Activated CD4-positive, CD25-positive, alpha-beta regulatory T cell treated with anti-CD3 and anti-CD28 coated beads, Interleukin-2, amount 50 U/mL, for 72 hours (primary cell): ENCODE data around the gene SIDT2.
"Not testable (repeated sequence)": the region's sequence is repeated elsewhere in the genome, so short reads cannot be mapped to it uniquely, and the experiment has no call there.

ENCODE experiments used
- DNase-seq: peaks from one replicate; pipeline ENCODE4 v3.0.0; 2021

Gene SIDT2

DNA sequence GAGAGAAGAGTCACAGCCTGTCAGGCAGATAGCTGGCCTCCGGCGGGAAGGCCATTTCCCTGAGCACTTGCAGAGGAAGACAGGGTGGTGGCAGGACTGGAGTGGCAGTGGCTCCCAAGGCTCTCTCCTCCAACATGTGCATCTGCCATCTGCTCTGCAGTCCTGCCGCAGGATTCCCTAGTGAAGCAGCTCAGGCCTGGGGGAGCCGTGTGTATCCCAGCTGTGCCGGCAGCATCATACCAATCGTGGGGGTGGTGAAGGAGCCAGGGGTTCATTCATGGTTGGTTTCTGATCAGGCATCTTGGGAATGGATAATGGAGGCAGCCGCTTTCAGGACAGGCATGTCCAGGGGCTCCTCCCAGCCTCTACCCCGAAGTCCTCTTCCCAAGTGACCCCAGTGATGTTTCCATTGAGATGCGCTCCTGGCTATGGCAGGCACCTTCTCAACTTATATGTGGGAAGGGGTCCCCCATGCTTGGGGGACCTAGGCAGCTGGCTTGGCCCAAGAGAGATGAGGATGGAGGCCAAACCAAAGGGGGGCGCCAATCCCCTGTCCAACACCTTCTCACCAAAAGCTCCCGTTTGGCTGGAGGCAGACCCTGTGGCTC is 26.8 kb downstream of the SIDT2 start:
- no peak for DNase-seq

DNA sequence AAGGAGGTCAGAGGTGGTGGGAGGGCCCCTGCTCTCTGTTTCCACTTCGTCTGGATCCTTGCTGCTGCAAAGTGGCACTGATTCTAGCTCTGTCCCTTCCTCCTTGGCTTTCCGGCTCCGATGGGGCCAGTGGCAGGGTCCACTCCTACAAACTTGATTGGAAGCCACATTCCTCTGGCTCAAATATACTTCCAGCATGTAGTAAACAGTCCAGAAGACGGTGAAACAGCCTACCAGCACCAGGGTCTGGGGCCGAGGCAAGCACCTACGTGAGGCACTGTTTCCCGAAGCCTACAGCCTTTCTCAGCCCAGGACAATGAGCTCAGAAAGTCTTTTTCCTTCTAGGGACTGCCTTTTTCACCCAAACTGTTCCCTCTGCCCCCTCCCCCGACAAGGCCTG is 27.6 kb downstream of the SIDT2 start:
- DNase-seq: not testable (repeated sequence)

DNA sequence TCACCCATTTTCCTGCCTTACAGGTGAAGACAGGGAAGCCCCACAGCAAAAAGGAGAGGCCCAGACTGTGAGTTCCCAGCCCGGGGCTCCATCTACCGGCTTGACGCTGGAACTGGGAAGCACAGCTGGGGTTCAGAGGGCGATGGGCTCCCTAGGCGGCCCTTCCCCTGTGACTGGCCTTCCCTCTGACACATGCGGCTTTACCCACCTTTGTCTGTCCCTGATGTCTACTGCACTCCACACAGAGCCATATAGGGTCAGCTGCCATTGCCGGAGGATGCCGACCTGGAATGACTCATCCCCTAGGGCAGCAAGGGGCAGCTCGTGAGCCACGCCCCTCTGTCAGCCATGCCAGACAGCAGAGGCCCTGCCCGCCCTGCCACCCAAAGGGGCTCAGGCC is 28.3 kb downstream of the SIDT2 start:
- not testable (repeated sequence) for DNase-seq

GRCh38 chr11:117207481-117207880 is 28.9 kb downstream of the SIDT2 start:
- DNase-seq: not testable (repeated sequence)

- not testable (repeated sequence) for DNase-seq
Measured at GRCh38 chr11:117208710-117209109, 30.2 kb downstream of the SIDT2 start.

GRCh38 chr11:117209351-117210125 is 31.0 kb downstream of the SIDT2 start:
- not testable (repeated sequence) for DNase-seq

DNA sequence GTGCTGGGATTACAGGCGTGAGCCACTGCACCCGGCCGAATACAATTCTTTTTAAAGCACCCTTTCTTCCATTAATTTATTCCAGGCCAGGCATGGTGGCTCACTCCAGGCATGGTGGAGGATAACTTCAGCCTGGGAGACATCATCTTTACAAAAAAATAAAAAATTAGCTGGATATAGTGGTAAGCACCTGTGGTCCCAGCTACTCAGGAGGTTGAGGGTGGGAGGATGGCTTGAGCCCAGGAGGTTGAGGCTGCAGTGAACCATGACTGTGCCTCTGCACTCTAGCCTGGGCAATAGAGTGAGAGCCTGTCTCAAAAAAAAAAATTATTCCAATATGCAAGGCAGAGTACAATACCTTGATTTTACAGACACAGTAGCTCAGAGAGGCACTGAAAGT is 32.1 kb downstream of the SIDT2 start:
- no peak for DNase-seq

DNA sequence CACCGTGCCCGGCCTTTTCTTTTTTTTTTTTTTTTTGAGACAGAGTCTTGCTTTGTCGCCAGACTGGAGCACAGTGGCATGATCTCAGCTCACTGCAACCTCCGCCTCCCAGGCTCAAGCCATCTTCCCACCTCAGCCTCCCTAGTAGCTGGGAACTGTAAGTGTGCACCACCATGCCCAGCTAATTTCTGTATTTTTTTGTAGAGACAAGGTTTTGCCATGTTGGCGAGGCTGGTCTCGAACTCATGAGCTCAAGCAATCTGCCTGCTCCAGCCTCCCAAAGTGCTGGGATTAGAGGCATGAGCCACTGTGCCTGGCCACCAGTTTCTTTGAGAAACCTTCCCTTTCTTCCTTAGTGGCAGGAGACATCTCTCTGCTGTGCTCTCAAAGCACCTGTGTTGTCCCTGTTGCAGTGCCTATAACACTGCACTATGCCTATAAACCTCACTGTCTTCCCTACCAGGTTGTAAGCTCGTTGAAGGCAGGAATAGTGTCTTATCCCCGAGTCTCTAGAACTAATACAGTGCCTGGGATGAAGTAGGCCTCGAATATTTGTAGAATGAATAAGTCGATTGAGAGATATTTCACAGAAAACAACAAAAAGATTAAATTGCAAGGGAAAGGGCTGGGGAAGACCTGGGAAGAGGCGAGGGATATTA is 34.3 kb downstream of the SIDT2 start:
- no peak for DNase-seq

DNA sequence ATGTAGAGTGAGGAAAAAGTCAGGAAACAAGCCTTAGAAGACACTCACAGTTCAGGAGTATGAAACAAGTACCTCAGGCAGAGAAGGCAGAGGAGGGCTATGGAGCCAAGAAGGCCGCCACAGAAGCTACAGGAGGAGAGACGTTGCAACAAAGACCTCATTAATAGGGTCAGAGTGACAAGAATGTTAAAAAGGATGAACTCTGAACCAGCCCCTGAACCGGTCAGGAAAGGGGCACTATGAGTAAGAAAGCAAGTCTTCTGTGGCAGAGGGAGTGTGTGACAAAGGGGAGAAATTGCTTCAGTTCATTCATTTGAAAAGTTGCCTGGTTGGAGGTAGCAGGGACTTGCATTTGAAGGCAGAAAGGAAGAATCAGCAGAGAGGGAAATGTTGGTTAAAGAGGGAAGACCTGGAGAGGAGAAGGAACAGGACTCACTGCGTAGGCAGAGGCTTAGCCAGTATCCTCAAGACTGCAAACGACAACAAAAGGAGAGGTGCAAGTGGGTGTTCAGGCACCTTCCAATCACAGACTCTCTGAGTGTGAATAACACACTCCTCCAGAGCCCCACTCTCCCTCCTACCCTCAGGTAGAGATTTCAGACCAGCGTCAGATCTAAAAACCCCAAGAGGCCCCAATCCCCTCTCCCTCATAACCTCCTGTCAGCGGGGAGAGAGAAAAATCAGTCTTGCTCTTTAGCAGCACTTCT is 36.0 kb downstream of the SIDT2 start:
- no peak for DNase-seq

GRCh38 chr11:117217141-117218084 is 38.9 kb downstream of the SIDT2 start:
- no peak for DNase-seq

GRCh38 chr11:117218133-117218915 is 39.8 kb downstream of the SIDT2 start:
- no peak for DNase-seq

GRCh38 chr11:117219001-117219400 is 40.5 kb downstream of the SIDT2 start:
- no peak for DNase-seq

- DNase-seq: no peak
Measured at GRCh38 chr11:117219455-117219854, 40.9 kb downstream of the SIDT2 start.

GRCh38 chr11:117219995-117220394 is 41.5 kb downstream of the SIDT2 start:
- no peak for DNase-seq

GRCh38 chr11:117220568-117220967 is 42.0 kb downstream of the SIDT2 start:
- no peak for DNase-seq

DNA sequence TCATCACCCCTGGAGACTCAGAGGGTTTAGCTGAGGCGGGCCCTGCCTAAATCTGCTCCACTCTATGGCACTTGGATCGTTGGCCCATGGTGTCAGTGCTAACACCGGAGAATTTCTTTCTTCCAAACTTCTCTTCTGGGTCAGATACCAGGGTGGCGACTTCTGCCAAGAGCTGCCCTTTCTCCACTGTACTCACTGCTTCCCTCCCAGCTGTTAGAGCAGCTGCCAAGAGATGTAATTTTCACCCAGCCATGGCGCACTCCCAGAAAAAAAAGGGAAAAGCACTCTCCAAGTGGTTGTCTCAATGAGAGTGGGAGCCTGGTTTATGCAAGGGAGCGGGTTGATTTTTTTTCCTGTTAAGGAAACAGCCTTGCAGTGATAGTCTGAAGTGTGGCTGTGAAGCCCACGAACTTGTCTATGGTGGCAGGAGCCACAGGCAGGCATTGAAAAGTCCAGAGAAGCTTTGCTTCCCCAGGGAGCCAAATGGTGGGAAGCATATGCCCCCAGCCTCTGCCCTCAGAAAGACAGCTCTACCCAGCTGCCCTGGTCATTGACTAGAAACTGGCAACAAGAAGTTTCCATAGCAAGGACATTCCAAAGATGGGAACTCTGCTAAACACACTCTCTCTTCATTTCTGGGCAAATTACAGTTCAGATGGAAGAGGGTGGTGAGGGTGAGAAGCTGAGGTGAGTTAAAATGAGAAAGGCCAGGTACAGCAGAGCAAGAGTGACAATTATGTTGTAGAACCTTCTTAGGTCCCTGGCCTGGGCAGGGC is 42.6 kb downstream of the SIDT2 start:
- DNase-seq: no peak

DNA sequence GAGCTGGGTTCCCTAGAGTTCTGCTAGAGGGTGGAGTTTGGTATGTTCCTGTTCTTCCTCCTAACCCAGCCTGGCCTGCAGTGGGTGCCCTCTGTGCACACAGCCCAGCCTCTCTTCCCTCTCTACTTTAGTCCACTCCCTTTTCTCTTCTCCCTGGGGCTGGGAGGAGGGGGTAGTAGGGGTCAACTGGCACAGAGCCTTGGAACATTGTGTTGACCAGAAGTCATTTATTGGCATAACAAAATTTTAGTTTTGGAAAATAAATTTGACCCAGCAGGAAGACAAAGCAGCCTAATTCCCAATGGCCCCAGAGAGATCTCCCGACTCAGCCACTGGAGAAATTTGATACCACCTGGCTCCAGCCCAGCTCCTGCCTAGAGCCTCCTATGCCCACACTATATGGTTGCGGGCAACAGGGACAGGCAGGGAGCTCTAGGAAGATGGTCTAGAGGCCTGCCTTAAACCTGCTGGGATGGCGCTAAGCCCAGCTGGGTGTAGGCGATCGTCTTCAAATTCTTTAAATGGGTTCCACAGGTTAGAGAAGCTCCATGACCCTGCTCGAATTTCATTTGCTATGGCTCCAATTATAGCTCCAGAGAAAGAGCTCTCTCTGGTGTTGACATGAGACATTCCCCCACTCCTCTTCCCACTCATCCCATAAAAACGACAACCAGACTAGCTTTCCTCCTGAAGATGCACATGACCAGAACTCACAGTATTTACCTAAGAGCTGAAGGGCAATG is 43.4 kb downstream of the SIDT2 start:
- DNase-seq: no peak

GRCh38 chr11:117222991-117223740 is 44.6 kb downstream of the SIDT2 start:
- no peak for DNase-seq
